GM18498 (cell line): ENCODE results near the gene CNPPD1.

Experiments
- ATAC-seq: cut with Tn5 transposase; IDR thresholded peaks from one replicate; pipeline ENCODE4 v1.9.1; 2021; ENCODE audit warnings: mild to moderate bottlenecking, moderate library complexity; ENCODE audit not compliant: unreplicated experiment

CNPPD1 gene

GRCh38 chr2:219163156-219163555 lies 13.6 kb downstream of the CNPPD1 start:
- ATAC-seq: no peak

- ATAC-seq: no peak
Observed at GRCh38 chr2:219161097-219161496, 15.6 kb downstream of the CNPPD1 start.

- ATAC-seq: peak; percentile 86
Observed at GRCh38 chr2:219160186-219161017, 16.3 kb downstream of the CNPPD1 start, which contains the start of gene NHEJ1. TSS of gene NHEJ1 (minus strand) at chr2:219160815. CDS start at chr2:219158362, 2,453 bp downstream.

- ATAC-seq: no peak
Observed at GRCh38 chr2:219159771-219160185, 16.9 kb downstream of the CNPPD1 start.

- ATAC-seq: no peak
Observed at GRCh38 chr2:219158586-219158985, 18.1 kb downstream of the CNPPD1 start.

- ATAC-seq: no peak
Observed at GRCh38 chr2:219158025-219158424, 18.7 kb downstream of the CNPPD1 start.

- no peak for ATAC-seq
Observed at GRCh38 chr2:219157396-219157795, 19.3 kb downstream of the CNPPD1 start.

GRCh38 chr2:219155054-219155644 lies 21.6 kb downstream of the CNPPD1 start:
- ATAC-seq: no peak

- ATAC-seq: no peak
Observed at GRCh38 chr2:219149667-219150066, 27.1 kb downstream of the CNPPD1 start.

- no peak for ATAC-seq
Observed at GRCh38 chr2:219142329-219142728, 34.4 kb downstream of the CNPPD1 start.

GRCh38 chr2:219140722-219141121 lies 36.0 kb downstream of the CNPPD1 start:
- no peak for ATAC-seq

GRCh38 chr2:219133976-219134375 lies 42.7 kb downstream of the CNPPD1 start:
- no peak for ATAC-seq

GRCh38 chr2:219131744-219132143 lies 45.0 kb downstream of the CNPPD1 start:
- ATAC-seq: no peak

GRCh38 chr2:219131327-219131726 lies 45.4 kb downstream of the CNPPD1 start:
- ATAC-seq: no peak

- ATAC-seq: no peak
Observed at GRCh38 chr2:219129589-219129988, 47.1 kb downstream of the CNPPD1 start.

- ATAC-seq: no peak
Observed at GRCh38 chr2:219128396-219128795, 48.3 kb downstream of the CNPPD1 start.

- no peak for ATAC-seq
Observed at GRCh38 chr2:219127037-219127635, 49.6 kb downstream of the CNPPD1 start.

GRCh38 chr2:219126555-219126954 lies 50.2 kb downstream of the CNPPD1 start:
- ATAC-seq: no peak

GRCh38 chr2:219125886-219126270 lies 50.8 kb downstream of the CNPPD1 start:
- no peak for ATAC-seq

- ATAC-seq: no peak
Observed at GRCh38 chr2:219125225-219125885, 51.4 kb downstream of the CNPPD1 start.

- ATAC-seq: no peak
Observed at GRCh38 chr2:219124381-219125110, 52.2 kb downstream of the CNPPD1 start.
